ENCODE data around the gene GTF2IRD1.

GRCh38 chr7:74535951-74536356 is 82.2 kb downstream of the GTF2IRD1 start:
- no peak for TF ChIP-seq CTCF (conservative IDR thresholded peaks at IDR 0.05; ENCODE audit: low read depth, low read length)
- no peak for TF ChIP-seq EZH2 (IDR thresholded peaks at IDR 0.05; ENCODE audit: low read length, unreplicated experiment)
- no peak for TF ChIP-seq EZH2phosphoT487 (IDR thresholded peaks at IDR 0.05; ENCODE audit: borderline replicate concordance, low read length)

Data from PC-3 (cell line).